ENCODE results near the gene TRAF2. TPM values are rescaled to one million over a fixed set of nuclear protein-coding genes. Genes with fewer than 3 reads are reported as not detected.
A peak's percentile ranks its signal among the peaks of the same experiment; 100 is the strongest.

TRAF2 gene
- total and polyA plus RNA-seq, 9 of the 15 experiments (the other 6 are each of a cell fraction or from before 2014, with no cell fraction given), result 0.24 to 45.2 (median 18.0) TPM

GRCh38 chr9:136944519-136945332 is 58.4 kb downstream of the TRAF2 start, which contains the start of the genes C8G and FBXW5 (continued):
- TF ChIP-seq DMBX1 (CRISPR knock-in tag; IDR thresholded peaks at IDR 0.05; ENCODE audit: borderline replicate concordance) (0 out of 2 replicates have a peak, but pooled peaks have one; percentile 15), KLF13 (tag; IDR thresholded peaks at IDR 0.05; ENCODE audit: borderline replicate concordance, low read depth) (peak; percentile 87), ZNF699 (CRISPR knock-in tag; IDR thresholded peaks at IDR 0.05; ENCODE audit: insufficient replicate concordance) (no peak), E2F6 (IDR thresholded peaks at IDR 0.05; ENCODE audit: borderline replicate concordance in 1 of 2, extremely low read depth in 1 of 2, insufficient read depth in 1 of 2, insufficient read length in 1 of 2, low read depth in 1 of 2, low read length in 1 of 2, poor library complexity in 1 of 2, severe bottlenecking in 1 of 2) (peak; percentile 8 to 58), IRF1 (CRISPR knock-in tag; IDR thresholded peaks at IDR 0.05; ENCODE audit: borderline replicate concordance) (no peak), SRSF3 (IDR thresholded peaks at IDR 0.05; ENCODE audit: insufficient read depth, low read length) (no peak), CUX1 (CRISPR knock-in tag; IDR thresholded peaks at IDR 0.05) (no peak), ZKSCAN3 (CRISPR knock-in tag; IDR thresholded peaks at IDR 0.05) (no peak), SETDB1 (IDR thresholded peaks at IDR 0.05; ENCODE audit: low read length) (no peak), SAFB2 (IDR thresholded peaks at IDR 0.05; ENCODE audit: borderline replicate concordance, low read depth, low read length, severe bottlenecking) (no peak), ZBTB1 (CRISPR knock-in tag; IDR thresholded peaks at IDR 0.05; ENCODE audit: borderline replicate concordance, low read depth) (no peak), SRSF7 (optimal IDR thresholded peaks at IDR 0.05; ENCODE audit: low read depth, low read length) (no peak), PRPF4 (IDR thresholded peaks at IDR 0.05; ENCODE audit: insufficient read depth, low read depth, low read length, poor library complexity, severe bottlenecking) (no peak), ESRRA (IDR thresholded peaks at IDR 0.05; ENCODE audit: borderline replicate concordance, low read depth) (peak; percentile 91), ZNF174 (CRISPR knock-in tag; IDR thresholded peaks at IDR 0.05) (no peak), CBX3 (IDR thresholded peaks at IDR 0.05; ENCODE audit: borderline replicate concordance in 1 of 2, low read length in 2 of 2) (peak in 1 of 2 experiments; percentile 40; a peak in 1 of 3 replicates)
